SK-N-SH (cell line): ENCODE results near the gene SNX10. TPM values are rescaled to one million over a fixed set of nuclear protein-coding genes. Genes with fewer than 3 reads are reported as not detected.

ENCODE experiments used
- CTCF ChIA-PET: fragments of 300-600, 350-600 bp; formaldehyde crosslinking; extraction: SDS; loops from one replicate; lab custom pipeline; 2021; lab: Yijun Ruan, JAX
- POLR2A ChIA-PET: fragments of 350-600 bp; sonication (Branson Sonifier 250); formaldehyde crosslinking; extraction: SDS; loops from one replicate; lab custom pipeline; 2020; ENCODE audit warnings: antibody characterized with exemption, inconsistent platforms; lab: Yijun Ruan, JAX
- DNase-seq: peaks from one replicate; pipeline ENCODE4 v3.0.0; 2012
- H2AFZ ChIP-seq: fragments of 200-600 bp; sonication (generic); 2 replicates; pipeline ENCODE4 v1.8.1; 2016; ENCODE audit warnings: antibody characterized with exemption, mild to moderate bottlenecking, low read depth
- H3F3A ChIP-seq: fragments of 200-600 bp; sonication (generic); replicated peaks from 2 replicates; pipeline ENCODE3; 2016; ENCODE audit warnings: antibody characterized with exemption, mild to moderate bottlenecking; ENCODE audit not compliant: insufficient read depth
- H3K27ac ChIP-seq, 2 experiments: fragments of 200-500 bp in 1 of 2; fragments of 200-600 bp in 1 of 2; sonication (Bioruptor generic) in 1 of 2; sonication (generic), shearing (Covaris generic) in 1 of 2; 2 replicates each; pipeline versions ENCODE4 v1.5.1 to v1.6.1; 2014 to 2016; ENCODE audit warnings: low read depth in 2 of 2, inconsistent platforms in 1 of 2, low read length in 1 of 2, mild to moderate bottlenecking in 1 of 2, mixed read lengths in 1 of 2
- H3K27me3 ChIP-seq: fragments of 200-600 bp; sonication (generic), shearing (Covaris generic); 2 replicates; pipeline ENCODE4 v1.6.1; 2016; ENCODE audit warnings: mixed run types; ENCODE audit not compliant: insufficient read depth
- H3K36me3 ChIP-seq, 2 experiments: fragments of 200-500 bp in 1 of 2; fragments of 200-600 bp in 1 of 2; sonication (Bioruptor generic) in 1 of 2; sonication (generic) in 1 of 2; replicated peaks in 1 of 2; 2 replicates each; pipeline versions ENCODE3 to v1.5.1; 2014 to 2016; ENCODE audit warnings: low read length in 1 of 2, mild to moderate bottlenecking in 1 of 2; ENCODE audit not compliant: insufficient read depth in 2 of 2, control insufficient read depth in 1 of 2
- H3K4me1 ChIP-seq, 2 experiments: fragments of 200-500 bp in 1 of 2; fragments of 200-600 bp in 1 of 2; sonication (Bioruptor generic) in 1 of 2; sonication (generic), shearing (Covaris generic) in 1 of 2; 2 replicates each; pipeline versions ENCODE4 v1.5.1 to v1.6.1; 2014 to 2016; ENCODE audit warnings: low read depth in 1 of 2, low read length in 1 of 2, mixed run types in 1 of 2; ENCODE audit not compliant: insufficient read depth in 2 of 2, control insufficient read depth in 1 of 2
- H3K4me2 ChIP-seq: fragments of 200-600 bp; sonication (generic), shearing (Covaris generic); 2 replicates; pipeline ENCODE4 v1.6.1; 2017; ENCODE audit warnings: mixed run types
- H3K4me3 ChIP-seq, 2 experiments: fragments of 200-500 bp in 1 of 2; fragments of 200-600 bp in 1 of 2; sonication (Bioruptor generic) in 1 of 2; sonication (generic), shearing (Covaris generic) in 1 of 2; 2 replicates each; pipeline versions ENCODE4 v1.5.1 to v1.8.1; 2014 to 2016; ENCODE audit warnings: low read depth in 2 of 2, inconsistent platforms in 1 of 2, low read length in 1 of 2, mild to moderate bottlenecking in 1 of 2, mixed read lengths in 1 of 2, moderate library complexity in 1 of 2
- H3K79me2 ChIP-seq: fragments of 200-600 bp; sonication (generic); 2 replicates; pipeline ENCODE4 v1.8.1; 2017; ENCODE audit warnings: mild to moderate bottlenecking; ENCODE audit not compliant: insufficient read depth
- H3K9ac ChIP-seq: fragments of 200-600 bp; sonication (generic); 2 replicates; pipeline ENCODE4 v1.6.1; 2017; ENCODE audit warnings: mixed run types
- H3K9me2 ChIP-seq: fragments of 200-600 bp; sonication (generic); 2 replicates; pipeline ENCODE4 v1.6.1; 2017; ENCODE audit warnings: mixed run types
- H3K9me3 ChIP-seq: fragments of 200-600 bp; sonication (generic); 2 replicates; pipeline ENCODE4 v1.6.1; 2017; ENCODE audit warnings: mixed run types, mild to moderate bottlenecking, moderate library complexity
- H4K20me1 ChIP-seq: fragments of 200-600 bp; sonication (generic); 2 replicates; pipeline ENCODE4 v1.6.1; 2017; ENCODE audit warnings: mild to moderate bottlenecking, mixed run types; ENCODE audit not compliant: insufficient read depth
- CTCF ChIP-seq: fragments of 200-600 bp; sonication (generic); IDR thresholded peaks from 2 replicates; pipeline ENCODE4 v1.6.1; 2017; ENCODE audit warnings: antibody characterized with exemption, mild to moderate bottlenecking, moderate library complexity
- ELF1 ChIP-seq: IDR thresholded peaks from 2 replicates; pipeline ENCODE4 v1.4.0; 2012
- FOSL2 ChIP-seq: IDR thresholded peaks from 2 replicates; pipeline ENCODE4 v1.4.0; 2012; ENCODE audit warnings: low read depth, mild to moderate bottlenecking, moderate library complexity, borderline replicate concordance
- FOXM1 ChIP-seq: IDR thresholded peaks from 2 replicates; pipeline ENCODE4 v1.4.0; 2012; ENCODE audit warnings: low read depth, mild to moderate bottlenecking
- GATA2 ChIP-seq: sonication (generic); formaldehyde crosslinking; IDR thresholded peaks from 2 replicates; pipeline ENCODE4 v1.5.0; 2020; ENCODE audit warnings: mild to moderate bottlenecking, missing genetic modification reagents
- JUND ChIP-seq: IDR thresholded peaks from 2 replicates; pipeline ENCODE4 v1.4.0; 2012
- MAX ChIP-seq: IDR thresholded peaks from 2 replicates; pipeline ENCODE4 v1.4.0; 2012; ENCODE audit warnings: low read depth
- MEF2A ChIP-seq: IDR thresholded peaks from 2 replicates; pipeline ENCODE4 v1.4.0; 2012; ENCODE audit warnings: low read depth, borderline replicate concordance
- MXI1 ChIP-seq: IDR thresholded peaks from 2 replicates; pipeline ENCODE4 v1.6.1; 2012; ENCODE audit warnings: mild to moderate bottlenecking, low read depth, low read length, improper control_type of control experiment
- NFIC ChIP-seq: IDR thresholded peaks from 2 replicates; pipeline ENCODE4 v1.4.0; 2012; ENCODE audit warnings: borderline replicate concordance
- PBX3 ChIP-seq: IDR thresholded peaks from 2 replicates; pipeline ENCODE4; 2012
- POLR2AphosphoS5 ChIP-seq: IDR thresholded peaks from 2 replicates; pipeline ENCODE4 v1.6.1; 2012; ENCODE audit warnings: low read depth, low read length
- RCOR1 ChIP-seq: fragments of 150-350 bp; IDR thresholded peaks from 2 replicates; pipeline ENCODE4 v1.6.1; 2017; ENCODE audit warnings: antibody characterized with exemption, low read length
- REST ChIP-seq: IDR thresholded peaks from 2 replicates; pipeline ENCODE4 v1.6.1; 2012; ENCODE audit warnings: mild to moderate bottlenecking, low read depth, low read length, moderate library complexity
- RFX5 ChIP-seq: IDR thresholded peaks from 2 replicates; pipeline ENCODE4 v1.6.1; 2012; ENCODE audit warnings: mild to moderate bottlenecking, improper control_type of control experiment, low read length
- RXRA ChIP-seq: IDR thresholded peaks from 2 replicates; pipeline ENCODE4 v1.4.0; 2012; ENCODE audit warnings: low read depth, mild to moderate bottlenecking, borderline replicate concordance
- SIN3A ChIP-seq: IDR thresholded peaks from 2 replicates; pipeline ENCODE4 v1.6.1; 2012; ENCODE audit warnings: low read depth, mild to moderate bottlenecking, low read length, moderate library complexity, borderline replicate concordance
- SMC3 ChIP-seq: IDR thresholded peaks from 2 replicates; pipeline ENCODE4 v1.6.1; 2012; ENCODE audit warnings: low read depth, low read length, improper control_type of control experiment
- TCF12 ChIP-seq: IDR thresholded peaks from 2 replicates; pipeline ENCODE4 v1.4.0; 2012
- ZBTB33 ChIP-seq: IDR thresholded peaks from 2 replicates; pipeline ENCODE4 v1.4.0; 2012; ENCODE audit warnings: low read depth, borderline replicate concordance
- WGBS: methylation state at CpG from one replicate; pipeline ENCODE4 v1.1.6; 2017; ENCODE audit warnings: low lambda C conversion rate; 5-methylcytosine and 5-hydroxymethylcytosine counted together
- polyA plus RNA-seq, 3 experiments: library from polyadenylated mRNA; depleted of rRNA; stranded (reverse); fragments of >200 nt; gene quantifications; 2 replicates each; pipeline ENCODE4 v1.2.3, GENCODE V29; 2012

SNX10 gene
- polyA plus RNA-seq, 1 of the 3 experiments (the other 2 are of a cell fraction) = 0.02 TPM

DNA sequence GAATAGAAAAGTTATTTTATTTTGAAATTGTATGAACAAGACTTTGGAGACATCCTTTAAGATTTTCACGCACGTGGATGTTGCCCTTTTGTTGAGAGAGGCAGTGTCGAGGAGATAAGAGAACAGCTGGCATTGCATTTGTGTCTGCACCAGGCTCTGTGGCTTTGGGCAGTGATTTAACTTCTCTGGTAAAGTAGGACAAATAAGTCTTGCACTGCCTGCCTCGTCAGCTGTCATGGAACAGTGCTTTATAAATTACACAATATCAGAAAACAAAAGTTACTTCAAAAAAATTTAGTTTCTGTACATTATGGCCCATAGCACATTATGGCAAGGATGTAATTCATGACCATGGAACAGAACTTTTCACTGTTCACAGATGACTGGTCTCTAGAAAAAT lies 20.1 kb downstream of the SNX10 start:
- POLR2A ChIA-PET = interaction anchor here (0.6 kb wide), 1 partner anchor 112 kb away, joined by 5 read pairs; no protein-coding TSS in a partner anchor
- no peak overlapping the region for H2AFZ ChIP-seq
- CTCF ChIA-PET = interaction anchor here (1.0 to 1.8 kb wide), 2 partner anchors 53 to 232 kb away, joined by 3 to 4 read pairs; no protein-coding TSS in a partner anchor

More for the DNA sequence above, 20.1 kb downstream of the SNX10 start:
- Histone ChIP-seq H3K9me2 (no peaks in the 10 kb centered on the region), H3K9me3 (no peaks in the 10 kb centered on the region), H3K79me2 (no peaks in the 10 kb centered on the region), H3K4me2 (no peak overlapping the region), H3K4me3 (no peak overlapping the region), H3F3A (no peaks in the 10 kb centered on the region), H3K36me3 (no peaks in the 10 kb centered on the region), H3K4me1 (no peaks in the 10 kb centered on the region; a peak in 1 of 4 replicates), H3K9ac (no peak overlapping the region), H3K27me3 (no peaks in the 10 kb centered on the region), H4K20me1 (no peaks in the 10 kb centered on the region), H3K27ac (no peak overlapping the region)
- WGBS = 31% methylated on average over 4 of the region's 4 CpGs
- no peak for DNase-seq
- TF ChIP-seq MEF2A (no peak), TCF12 (no peak), POLR2AphosphoS5 (no peak), RXRA (no peak), CTCF (no peak), RFX5 (no peak), GATA2 (CRISPR knock-in tag) (no peak), JUND (no peak), FOXM1 (no peak), ELF1 (no peak), ZBTB33 (no peak), NFIC (no peak), MAX (no peak), REST (no peak), SIN3A (no peak), SMC3 (no peak), MXI1 (no peak), FOSL2 (no peak), PBX3 (no peak), RCOR1 (no peak)
